ENCODE data around the gene FRMPD1. TPM values are rescaled to one million over a fixed set of nuclear protein-coding genes. Genes with fewer than 3 reads are reported as not detected.

FRMPD1 gene
- total RNA-seq, 1 donor = not detected

DNA sequence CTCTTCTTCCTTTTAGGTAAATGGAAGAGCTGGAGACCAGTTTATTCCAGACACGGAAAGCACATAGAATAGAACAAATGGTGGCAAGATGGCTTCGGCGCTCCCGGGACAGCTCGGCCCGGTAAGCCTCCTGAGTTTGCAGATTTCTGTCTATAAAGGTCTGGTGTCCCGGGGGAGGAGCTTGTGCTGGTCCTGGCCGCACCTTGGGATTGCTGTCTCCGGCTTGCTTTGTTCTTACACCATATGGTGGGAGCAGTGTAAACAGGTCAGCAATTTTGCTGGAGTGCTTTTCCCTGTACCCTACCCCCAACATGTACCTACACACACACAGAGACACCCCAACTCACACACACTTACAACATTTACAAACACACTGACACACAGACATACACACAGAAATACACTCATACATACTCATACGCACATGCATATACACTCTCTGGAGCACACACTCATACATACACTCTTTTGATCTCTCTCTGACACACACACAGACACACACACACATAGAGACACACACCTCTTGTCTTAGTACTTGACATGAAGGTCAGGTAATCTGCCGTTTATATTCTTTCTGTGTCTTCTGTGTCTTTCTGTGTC lies 42.0 kb downstream of the FRMPD1 start:
- TF ChIP-seq, protein P1, sequence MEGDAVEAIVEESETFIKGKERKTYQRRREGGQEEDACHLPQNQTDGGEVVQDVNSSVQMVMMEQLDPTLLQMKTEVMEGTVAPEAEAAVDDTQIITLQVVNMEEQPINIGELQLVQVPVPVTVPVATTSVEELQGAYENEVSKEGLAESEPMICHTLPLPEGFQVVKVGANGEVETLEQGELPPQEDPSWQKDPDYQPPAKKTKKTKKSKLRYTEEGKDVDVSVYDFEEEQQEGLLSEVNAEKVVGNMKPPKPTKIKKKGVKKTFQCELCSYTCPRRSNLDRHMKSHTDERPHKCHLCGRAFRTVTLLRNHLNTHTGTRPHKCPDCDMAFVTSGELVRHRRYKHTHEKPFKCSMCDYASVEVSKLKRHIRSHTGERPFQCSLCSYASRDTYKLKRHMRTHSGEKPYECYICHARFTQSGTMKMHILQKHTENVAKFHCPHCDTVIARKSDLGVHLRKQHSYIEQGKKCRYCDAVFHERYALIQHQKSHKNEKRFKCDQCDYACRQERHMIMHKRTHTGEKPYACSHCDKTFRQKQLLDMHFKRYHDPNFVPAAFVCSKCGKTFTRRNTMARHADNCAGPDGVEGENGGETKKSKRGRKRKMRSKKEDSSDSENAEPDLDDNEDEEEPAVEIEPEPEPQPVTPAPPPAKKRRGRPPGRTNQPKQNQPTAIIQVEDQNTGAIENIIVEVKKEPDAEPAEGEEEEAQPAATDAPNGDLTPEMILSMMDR (IDR thresholded peaks at IDR 0.05; ENCODE audit: insufficient read depth, low read length) = no peak
- H3K4me3 ChIP-seq (ENCODE audit: low read depth, low read length) = no peak overlapping the region
- DNase-seq (ENCODE audit: low read depth) = no peak

- DNase-seq (ENCODE audit: low read depth) = peak; percentile 3
- H3K4me3 ChIP-seq (ENCODE audit: low read depth, low read length) = no peak overlapping the region
- TF ChIP-seq, protein P1 (IDR thresholded peaks at IDR 0.05; ENCODE audit: insufficient read depth, low read length) = no peak
Measured at GRCh38 chr9:37693260-37693659, 42.5 kb downstream of the FRMPD1 start.

DNA sequence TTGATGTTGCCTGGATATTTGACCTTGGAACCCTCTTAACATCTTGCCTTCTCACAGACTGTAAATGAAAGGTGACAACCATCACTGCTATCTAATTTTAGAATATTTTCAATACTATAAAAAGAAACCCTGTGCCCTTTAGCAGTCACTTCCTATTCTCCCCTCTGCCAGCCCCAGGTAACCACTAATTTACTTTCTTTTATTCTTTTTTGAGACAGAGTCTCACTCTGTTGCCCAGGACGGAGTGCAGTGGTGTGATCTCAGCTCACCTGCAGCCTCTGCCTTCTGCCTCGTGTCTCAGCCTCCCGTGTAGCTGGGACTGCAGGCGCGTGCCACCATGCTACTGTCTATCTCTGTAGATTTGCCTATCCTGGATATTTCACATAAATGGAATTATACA lies 43.6 kb downstream of the FRMPD1 start:
- TF ChIP-seq, protein P1 (IDR thresholded peaks at IDR 0.05; ENCODE audit: insufficient read depth, low read length) = no peak
- no peak for DNase-seq (ENCODE audit: low read depth)
- H3K4me3 ChIP-seq (ENCODE audit: low read depth, low read length) = no peak overlapping the region

DNA sequence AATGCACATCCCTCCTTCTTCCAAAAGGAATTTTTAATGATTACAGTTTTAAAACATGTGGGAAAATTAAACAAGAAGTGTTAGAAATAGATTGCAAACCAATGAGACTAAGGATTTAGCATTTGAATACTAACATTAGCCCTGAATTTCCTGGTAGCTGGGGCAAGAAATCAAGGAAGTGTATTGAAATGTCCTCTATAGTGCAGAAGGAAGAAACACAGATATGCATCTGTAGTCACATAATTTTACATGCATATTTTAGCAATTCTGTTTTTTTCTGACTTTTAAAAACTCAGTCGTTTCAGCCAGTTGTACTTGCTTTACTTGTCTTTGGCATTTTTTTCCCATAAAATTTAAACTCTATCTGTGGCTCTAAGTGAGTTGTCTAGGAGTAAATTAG lies 45.8 kb downstream of the FRMPD1 start:
- TF ChIP-seq, protein P1 (IDR thresholded peaks at IDR 0.05; ENCODE audit: insufficient read depth, low read length) = no peak
- no peak for DNase-seq (ENCODE audit: low read depth)
- H3K4me3 ChIP-seq (ENCODE audit: low read depth, low read length) = no peak overlapping the region

DNA sequence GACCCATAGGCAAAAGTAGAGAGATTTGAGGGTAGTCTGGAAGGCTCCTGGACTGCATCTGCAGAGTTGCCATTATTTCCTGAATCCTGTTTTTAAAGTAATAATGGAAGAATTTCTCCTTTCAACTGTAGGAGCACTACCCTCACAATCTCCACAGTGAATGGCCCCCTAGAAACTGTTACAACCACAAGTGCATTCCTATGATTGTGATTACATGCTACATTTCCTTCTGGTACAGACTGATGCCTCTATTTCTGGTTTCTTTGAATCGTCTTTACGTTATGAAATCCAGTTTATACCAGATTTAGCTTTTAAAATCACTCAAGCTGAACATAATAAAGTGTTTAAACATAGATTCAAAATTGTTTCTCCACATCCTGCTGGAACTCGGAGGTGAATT lies 49.4 kb downstream of the FRMPD1 start:
- TF ChIP-seq, protein P1 (IDR thresholded peaks at IDR 0.05; ENCODE audit: insufficient read depth, low read length) = no peak
- DNase-seq (ENCODE audit: low read depth) = no peak
- H3K4me3 ChIP-seq (ENCODE audit: low read depth, low read length) = no peak overlapping the region

DNA sequence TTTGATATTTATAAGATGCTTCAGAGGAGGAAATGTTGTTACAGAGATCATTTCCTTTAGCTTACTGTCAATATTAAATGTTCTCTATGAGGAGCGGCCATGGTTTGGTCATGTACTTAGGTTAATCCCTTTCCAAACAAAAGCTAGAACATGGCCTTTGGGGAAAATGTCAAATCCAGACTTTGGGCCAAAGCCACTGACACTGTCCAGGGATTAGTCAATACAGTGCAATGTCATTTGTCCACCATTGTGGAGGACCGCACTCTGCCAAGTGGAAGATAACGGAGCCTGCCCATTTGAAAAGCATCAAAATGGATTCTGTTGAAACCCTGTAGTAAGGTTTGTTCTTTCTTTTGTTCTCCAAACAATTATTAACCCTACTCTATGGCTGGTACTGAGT lies 50.1 kb downstream of the FRMPD1 start:
- DNase-seq (ENCODE audit: low read depth) = no peak
- TF ChIP-seq, protein P1 (IDR thresholded peaks at IDR 0.05; ENCODE audit: insufficient read depth, low read length) = no peak
- no peak overlapping the region for H3K4me3 ChIP-seq (ENCODE audit: low read depth, low read length)

- no peak overlapping the region for H3K4me3 ChIP-seq (ENCODE audit: low read depth, low read length)
- DNase-seq (ENCODE audit: low read depth) = no peak
- TF ChIP-seq, protein P1 (IDR thresholded peaks at IDR 0.05; ENCODE audit: insufficient read depth, low read length) = no peak
Measured at GRCh38 chr9:37705787-37706186, 55.0 kb downstream of the FRMPD1 start.

Data from fibroblast of the aortic adventitia (primary cell).